NB4 (cell line): ENCODE data around the gene SPINT3.

Experiments used
- DNase-seq: peaks from one replicate; pipeline ENCODE4 v3.0.0; 2010; ENCODE audit warnings: low read depth
- H3K4me3 ChIP-seq: one replicate; pipeline ENCODE4 v1.5.1; 2011; ENCODE audit warnings: mild to moderate bottlenecking, low read depth, low read length, moderate library complexity
- CTCF ChIP-seq: IDR thresholded peaks from one replicate; pipeline ENCODE4 v1.5.1; 2012; ENCODE audit warnings: low read depth, low read length
- MAX ChIP-seq: IDR thresholded peaks from 2 replicates; pipeline ENCODE4 v1.6.1; 2011; ENCODE audit warnings: low read depth, low read length
- MYC ChIP-seq: IDR thresholded peaks from 2 replicates; pipeline ENCODE4 v1.6.1; 2011; ENCODE audit warnings: low read depth, low read length
- POLR2A ChIP-seq: IDR thresholded peaks from 2 replicates; pipeline ENCODE4 v1.6.1; 2011; ENCODE audit warnings: mild to moderate bottlenecking; ENCODE audit not compliant: insufficient read length; ENCODE audit errors: extremely low read depth

The SPINT3 gene

GRCh38 chr20:45463709-45464108 is 51.7 kb downstream of the SPINT3 start:
- TF ChIP-seq MYC, result no peak
- TF ChIP-seq POLR2A, result no peak
- no peak for TF ChIP-seq CTCF
- no peak for TF ChIP-seq MAX
- no peak overlapping the region for H3K4me3 ChIP-seq
- DNase-seq, result no peak

- DNase-seq, result no peak
- H3K4me3 ChIP-seq, result no peak overlapping the region
- TF ChIP-seq MYC, result no peak
- no peak for TF ChIP-seq POLR2A
- no peak for TF ChIP-seq CTCF
- no peak for TF ChIP-seq MAX
Measured at GRCh38 chr20:45462711-45463509, 52.5 kb downstream of the SPINT3 start.
